HG03196 (cell line): ENCODE data around the gene DDO.
"Not testable (repeated sequence)": the region's sequence is repeated elsewhere in the genome, so short reads cannot be mapped to it uniquely, and the experiment has no call there.

Experiments used
- ATAC-seq: cut with Tn5 transposase; IDR thresholded peaks from one replicate; pipeline ENCODE4 v1.9.1; 2021; ENCODE audit not compliant: unreplicated experiment

DDO gene

GRCh38 chr6:110369066-110369465 lies 46.3 kb downstream of the DDO start:
- ATAC-seq, result no peak

DNA sequence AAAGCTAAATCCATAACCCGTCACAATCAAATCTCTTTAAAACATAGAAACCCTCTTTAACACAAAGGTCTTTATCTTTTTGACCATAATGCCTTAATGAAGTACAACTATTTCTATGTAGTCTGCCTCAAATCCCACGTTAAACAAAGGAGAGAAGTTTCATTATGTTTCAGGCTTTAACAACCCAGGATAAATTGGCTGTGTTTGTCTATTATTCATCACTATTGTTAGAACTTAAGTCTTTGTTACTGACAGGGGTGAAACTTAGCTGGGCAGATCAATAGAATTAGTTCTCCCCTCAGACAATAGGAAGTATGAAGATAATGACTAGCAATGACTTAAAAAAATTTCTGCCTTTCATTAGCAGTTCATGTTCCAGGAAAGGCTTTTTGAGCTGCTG lies 47.1 kb downstream of the DDO start:
- no peak for ATAC-seq

- no peak for ATAC-seq
These were observed 47.5 kb downstream of the DDO start for GRCh38 chr6:110367825-110368224.

GRCh38 chr6:110366975-110367374 lies 48.4 kb downstream of the DDO start:
- no peak for ATAC-seq

DNA sequence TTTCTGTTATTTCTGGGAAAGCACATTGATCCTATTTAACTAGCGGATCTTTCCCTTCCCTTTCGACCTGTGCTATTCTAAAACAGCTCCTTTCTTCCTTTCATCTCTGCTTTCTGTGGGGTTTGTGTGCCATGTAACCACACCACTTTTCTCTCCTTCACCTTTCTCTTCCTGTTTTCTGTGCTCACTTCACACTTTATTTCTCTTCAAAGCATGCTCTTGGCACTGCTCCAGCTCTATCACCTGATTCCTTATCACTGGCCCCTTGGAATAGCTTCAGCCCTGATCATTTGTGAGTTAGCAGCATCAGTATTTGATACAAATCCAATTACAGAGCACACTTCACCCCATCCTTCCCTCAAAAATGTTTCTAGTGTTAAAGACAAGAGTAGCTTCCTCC lies 49.1 kb downstream of the DDO start:
- no peak for ATAC-seq

DNA sequence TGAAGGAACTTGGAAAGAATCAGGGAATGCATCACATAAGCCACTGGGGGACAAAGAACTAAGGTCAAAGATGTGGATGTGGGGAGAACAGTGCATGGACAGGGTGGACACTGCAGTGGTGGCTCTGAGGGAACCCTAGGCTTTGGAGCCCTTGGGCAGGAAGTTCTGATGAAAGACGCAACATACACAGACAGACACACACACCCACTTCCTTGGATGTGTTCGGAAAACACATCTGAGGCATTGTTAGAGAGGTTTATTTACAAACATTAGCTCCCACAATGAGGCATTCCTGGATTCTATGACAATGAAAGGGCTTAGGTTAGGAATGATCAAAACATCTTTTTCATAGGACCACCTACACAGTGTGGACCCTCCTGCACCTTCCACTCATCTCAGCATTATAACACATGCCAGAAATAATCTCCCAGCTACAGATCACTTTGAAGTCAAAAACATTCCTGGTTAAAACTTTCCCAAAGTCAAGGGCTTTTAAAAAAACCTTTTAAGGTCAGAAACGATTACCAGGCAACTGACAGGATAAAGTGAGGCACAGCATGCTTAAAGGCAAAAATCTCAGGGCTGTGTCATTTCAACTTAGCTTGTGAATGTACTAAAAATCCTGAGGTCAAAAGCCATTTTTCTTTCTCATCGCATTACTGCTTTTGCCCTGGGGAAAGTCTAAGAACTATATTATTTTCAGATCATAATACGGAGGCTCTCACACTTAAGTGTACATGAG lies 50.8 kb downstream of the DDO start:
- ATAC-seq, result no peak

- no peak for ATAC-seq
These were observed 51.6 kb downstream of the DDO start for GRCh38 chr6:110363748-110364147.

- ATAC-seq, result no peak
These were observed 54.7 kb downstream of the DDO start for GRCh38 chr6:110360676-110361075.

DNA sequence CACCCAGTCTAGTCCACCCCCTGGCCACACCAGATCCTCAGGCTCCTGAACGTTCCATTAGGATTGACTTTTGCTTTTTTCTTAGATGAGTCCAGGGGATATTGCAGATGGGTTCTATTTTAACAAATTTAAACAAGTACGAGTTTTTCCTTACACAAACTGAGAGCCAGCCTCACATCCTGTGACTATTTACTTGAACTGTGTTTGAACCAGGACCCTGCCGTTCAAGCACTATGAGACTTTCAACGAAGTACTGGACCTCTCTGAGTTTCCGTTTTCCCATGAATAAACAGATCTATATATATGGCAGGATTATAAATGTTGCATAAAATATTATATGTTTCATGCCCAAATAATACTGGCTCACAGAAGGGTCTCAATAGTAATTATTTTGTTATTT lies 55.8 kb downstream of the DDO start:
- ATAC-seq, result no peak

- no peak for ATAC-seq
These were observed 56.7 kb downstream of the DDO start for GRCh38 chr6:110358553-110359160.

- ATAC-seq, result no peak
These were observed 57.5 kb downstream of the DDO start, which contains the start of gene METTL24 for GRCh38 chr6:110357664-110358552. TSS of gene METTL24 (minus strand) at chr6:110358349. CDS start at chr6:110358272, 77 bp downstream.

GRCh38 chr6:110357298-110357663 lies 58.1 kb downstream of the DDO start:
- ATAC-seq, result no peak

GRCh38 chr6:110356778-110357177 lies 58.6 kb downstream of the DDO start:
- ATAC-seq, result no peak

DNA sequence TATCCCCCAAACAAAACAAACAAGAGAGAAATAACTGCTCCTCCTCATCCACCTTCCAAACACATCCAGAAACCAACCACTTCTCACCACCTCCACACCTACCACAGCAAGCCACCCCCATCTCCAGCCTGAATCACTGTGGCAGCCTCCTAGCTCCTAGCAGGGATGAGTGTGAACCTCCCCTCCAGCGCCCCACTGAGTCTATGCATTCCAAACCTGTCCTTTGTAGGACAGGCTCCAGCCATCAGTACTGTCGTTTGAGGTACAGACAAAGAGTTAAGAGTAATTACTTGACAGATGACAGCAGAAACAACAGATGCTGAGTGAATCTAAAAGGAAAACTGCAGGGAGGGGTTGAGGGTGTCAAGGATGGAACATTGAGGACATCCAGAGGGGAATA lies 59.6 kb downstream of the DDO start:
- no peak for ATAC-seq

GRCh38 chr6:110355022-110355421 lies 60.4 kb downstream of the DDO start:
- ATAC-seq, result no peak

GRCh38 chr6:110354153-110354552 lies 61.2 kb downstream of the DDO start:
- no peak for ATAC-seq

DNA sequence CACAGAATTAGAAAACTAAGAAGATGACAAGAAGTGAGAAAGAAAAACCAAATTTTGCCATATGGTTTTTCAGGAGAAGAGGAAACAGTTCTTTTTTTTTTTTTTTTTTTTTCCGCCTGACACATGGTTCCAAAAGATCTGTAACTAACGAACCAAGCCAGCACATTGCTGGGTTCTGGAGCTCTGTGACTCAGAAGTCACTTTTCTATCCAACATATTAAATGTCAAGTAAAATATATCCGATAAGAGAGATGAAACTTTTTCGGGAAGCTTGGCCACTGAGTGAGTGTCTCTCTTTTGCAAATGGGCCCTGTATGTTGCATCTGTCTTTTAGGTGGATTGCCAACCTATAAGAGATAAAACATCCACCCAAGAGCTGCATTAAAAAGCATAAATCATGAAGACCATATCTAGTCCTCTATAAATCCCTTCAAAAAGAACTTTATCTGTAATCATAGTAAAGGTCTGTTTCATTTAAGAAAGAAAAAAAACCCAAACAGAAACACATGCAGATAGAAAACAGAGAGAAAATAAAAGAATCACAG lies 61.8 kb downstream of the DDO start:
- no peak for ATAC-seq

DNA sequence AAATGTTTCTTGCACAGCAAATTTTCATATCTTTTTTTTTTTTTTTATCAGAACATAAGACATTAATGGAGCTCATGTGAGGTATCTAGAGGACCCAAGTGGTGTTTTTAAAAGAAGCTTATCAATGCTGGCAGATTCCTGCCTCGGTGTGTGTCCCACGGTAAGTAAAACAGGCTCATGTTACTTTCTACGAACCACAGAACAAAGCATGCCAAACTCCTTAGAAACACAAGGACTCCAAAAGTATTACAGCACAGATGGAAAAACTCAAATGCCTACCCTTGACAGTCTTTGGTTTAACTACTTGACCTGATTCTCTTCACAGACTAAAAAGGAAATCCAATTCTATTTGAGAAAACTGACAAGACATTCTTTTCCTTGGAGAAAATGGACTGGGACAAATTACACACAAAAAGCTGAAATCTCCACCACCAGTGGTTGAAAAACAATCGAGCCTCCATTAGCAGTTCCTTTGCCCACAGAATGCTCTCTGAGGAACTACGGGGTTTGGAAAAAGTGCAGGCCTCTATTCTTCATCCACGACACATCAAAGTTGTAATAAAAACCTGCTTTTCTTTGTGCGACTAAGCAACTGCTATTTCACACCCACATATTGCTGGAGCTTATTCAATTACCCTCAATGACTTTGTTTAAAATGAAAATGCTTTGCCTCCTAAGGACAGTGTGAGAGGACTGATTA lies 62.7 kb downstream of the DDO start:
- no peak for ATAC-seq

- no peak for ATAC-seq
These were observed 63.4 kb downstream of the DDO start for GRCh38 chr6:110351986-110352385.

GRCh38 chr6:110351546-110351945 lies 63.8 kb downstream of the DDO start:
- ATAC-seq, result no peak

DNA sequence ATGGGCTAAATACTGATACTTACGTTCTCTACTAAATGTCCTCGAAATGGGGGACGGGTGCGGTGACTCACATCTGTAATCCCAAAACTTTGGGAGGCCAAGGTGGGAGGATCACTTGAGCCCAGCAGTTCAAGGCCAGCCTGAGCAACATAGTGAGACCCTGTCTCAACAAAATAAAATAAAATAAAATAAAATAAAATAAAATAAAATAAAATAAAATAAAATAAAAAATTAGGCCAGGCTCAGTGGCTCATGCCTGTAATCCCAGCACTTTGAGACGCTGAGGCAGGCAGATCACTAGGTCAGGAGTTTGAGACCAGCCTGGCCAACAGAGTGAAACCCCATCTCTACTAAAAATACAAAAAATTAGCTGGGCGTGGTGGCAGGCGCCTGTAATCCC lies 64.8 kb downstream of the DDO start:
- not testable (repeated sequence) for ATAC-seq
